ENCODE data around the gene NIPBL.

The NIPBL gene

DNA sequence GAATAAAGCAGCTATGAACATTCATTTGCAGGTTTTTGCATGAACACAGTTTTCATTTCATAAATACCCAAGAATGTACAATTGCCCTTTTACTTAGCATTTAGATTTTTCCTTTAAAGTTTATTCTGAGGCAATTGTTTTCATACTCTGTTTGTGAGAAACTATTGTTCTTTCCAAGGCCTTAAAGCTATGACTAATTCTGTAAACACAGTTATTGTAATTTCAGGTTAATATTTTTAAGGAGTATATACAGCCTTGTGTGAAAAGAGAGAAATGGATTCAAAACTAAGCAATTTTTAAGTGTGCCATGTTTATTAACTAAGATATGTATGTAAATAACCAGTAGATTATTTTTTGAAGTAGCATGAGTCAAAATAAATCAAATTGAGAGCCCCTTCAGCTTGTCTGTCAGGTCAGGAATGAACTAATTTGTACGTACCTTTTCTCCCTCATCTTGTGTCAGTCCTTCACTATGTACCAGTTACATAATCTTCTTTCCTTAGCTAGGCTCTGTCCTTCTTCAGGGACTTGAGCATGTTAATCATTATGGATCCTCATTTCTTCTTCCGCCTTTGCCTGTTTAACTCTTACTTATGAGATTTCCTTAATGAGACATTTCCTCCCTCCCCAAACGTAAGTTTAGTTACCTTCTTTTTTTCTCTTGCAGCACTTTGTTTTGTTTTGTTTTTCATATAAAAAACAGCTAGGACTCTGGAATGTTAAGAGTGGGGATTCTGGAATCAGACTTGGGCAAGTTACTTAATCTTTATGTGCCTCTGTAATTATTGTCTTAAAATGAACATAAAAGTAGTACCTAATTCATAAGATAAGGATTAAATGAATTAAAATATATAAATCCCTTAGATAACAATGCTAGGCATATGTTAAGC lies 63.6 kb downstream of the NIPBL start:
- TF ChIP-seq TAF1 (IDR thresholded peaks at IDR 0.05; ENCODE audit: low read depth, low read length), result no peak
- TF ChIP-seq POLR2AphosphoS5 (IDR thresholded peaks at IDR 0.05; ENCODE audit: low read depth, low read length), result no peak
- no peak for TF ChIP-seq PAX5 (IDR thresholded peaks at IDR 0.05; ENCODE audit: insufficient read depth, low read length, severe bottlenecking)
- no peak for TF ChIP-seq SPI1 (IDR thresholded peaks at IDR 0.05; ENCODE audit: low read depth, low read length)
- TF ChIP-seq POU2F2 (IDR thresholded peaks at IDR 0.05; ENCODE audit: low read depth, low read length), result no peak
- no peak for FAIRE-seq
- no peak for DNase-seq (ENCODE audit: insufficient read length, low spot score)

DNA sequence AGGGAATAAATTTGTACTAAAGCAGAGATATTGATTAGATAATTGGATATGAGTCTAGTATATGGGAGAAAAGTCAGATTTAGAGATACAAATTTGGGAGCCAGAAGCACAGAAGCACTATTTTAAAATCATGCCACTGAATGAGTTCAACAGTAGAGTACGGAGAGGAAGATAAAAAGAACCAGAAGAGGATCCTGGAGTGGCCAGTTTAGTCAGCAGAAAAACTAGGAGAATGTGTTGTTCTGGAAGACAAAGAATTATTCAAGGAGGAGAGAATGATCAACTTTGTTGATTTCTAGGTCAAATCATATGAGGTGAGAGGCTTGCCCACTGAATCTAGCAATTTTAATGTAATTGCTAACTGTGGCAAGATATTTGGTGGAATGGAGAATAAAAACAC lies 67.0 kb downstream of the NIPBL start:
- no peak for FAIRE-seq
- TF ChIP-seq POLR2A (IDR thresholded peaks at IDR 0.05; ENCODE audit: low read depth, low read length) (no peak), POLR2AphosphoS5 (IDR thresholded peaks at IDR 0.05; ENCODE audit: low read depth, low read length) (no peak), TAF1 (IDR thresholded peaks at IDR 0.05; ENCODE audit: low read depth, low read length) (no peak), PAX5 (IDR thresholded peaks at IDR 0.05; ENCODE audit: insufficient read depth, low read length, severe bottlenecking) (no peak), POU2F2 (IDR thresholded peaks at IDR 0.05; ENCODE audit: low read depth, low read length) (no peak), SPI1 (IDR thresholded peaks at IDR 0.05; ENCODE audit: low read depth, low read length) (no peak)

DNA sequence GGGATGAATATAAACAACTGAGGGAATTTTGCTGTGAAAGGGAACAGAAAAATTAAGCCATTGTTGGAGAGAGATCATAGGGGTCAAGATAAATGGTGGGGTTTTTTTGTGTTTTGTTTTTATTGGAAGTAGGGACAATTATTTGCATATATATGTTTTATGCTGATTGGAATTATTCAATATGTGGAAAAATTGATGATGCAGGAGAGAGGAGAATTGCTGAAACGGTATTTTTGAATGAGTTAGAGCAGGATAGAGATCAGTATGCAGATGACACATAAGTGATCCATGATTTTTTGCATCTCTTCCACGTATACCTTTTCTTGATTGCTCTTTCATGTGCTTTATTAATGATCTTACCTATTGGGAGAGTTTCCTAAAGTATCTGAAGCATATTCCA lies 67.5 kb downstream of the NIPBL start:
- FAIRE-seq, result no peak

More for the DNA sequence above, 67.0 kb downstream of the NIPBL start:
- no peak for DNase-seq (ENCODE audit: insufficient read length, low spot score)

DNA sequence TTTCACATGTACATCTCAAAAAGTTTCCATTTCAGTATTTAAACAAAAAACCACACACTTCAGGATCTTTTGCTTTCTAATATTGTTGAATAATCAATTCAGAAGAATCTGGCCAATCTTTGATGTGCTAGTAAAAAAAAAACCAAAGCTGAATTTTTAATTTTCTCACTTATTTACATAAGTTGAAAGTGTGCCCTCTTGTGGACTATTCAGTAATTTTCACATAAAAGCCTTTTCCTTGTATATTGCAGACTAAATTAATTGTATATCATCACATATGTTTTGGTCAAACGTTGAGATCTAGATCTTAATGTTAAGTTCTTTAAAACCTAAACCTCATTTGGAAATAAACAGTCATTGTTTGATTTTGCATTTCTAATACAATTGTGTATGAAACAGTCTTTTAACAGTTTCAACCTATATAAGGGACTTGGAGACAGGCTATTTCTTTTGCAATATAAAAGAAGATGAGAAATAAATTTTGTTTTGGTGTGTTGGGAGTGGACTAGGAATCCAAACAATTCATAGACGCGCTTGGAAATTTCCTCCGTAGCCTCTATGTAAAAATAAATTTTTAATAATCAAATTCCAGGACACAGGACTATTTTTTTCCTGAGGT lies 68.1 kb downstream of the NIPBL start:
- TF ChIP-seq TAF1 (IDR thresholded peaks at IDR 0.05; ENCODE audit: low read depth, low read length), result no peak
- no peak for TF ChIP-seq POLR2A (IDR thresholded peaks at IDR 0.05; ENCODE audit: low read depth, low read length)
- no peak for TF ChIP-seq POU2F2 (IDR thresholded peaks at IDR 0.05; ENCODE audit: low read depth, low read length)
- no peak for TF ChIP-seq SPI1 (IDR thresholded peaks at IDR 0.05; ENCODE audit: low read depth, low read length)
- no peak for TF ChIP-seq POLR2AphosphoS5 (IDR thresholded peaks at IDR 0.05; ENCODE audit: low read depth, low read length)
- TF ChIP-seq PAX5 (IDR thresholded peaks at IDR 0.05; ENCODE audit: insufficient read depth, low read length, severe bottlenecking), result no peak
- no peak for DNase-seq (ENCODE audit: insufficient read length, low spot score)
- FAIRE-seq, result no peak

More for the DNA sequence above, 67.5 kb downstream of the NIPBL start:
- TF ChIP-seq POU2F2 (IDR thresholded peaks at IDR 0.05; ENCODE audit: low read depth, low read length) (no peak), POLR2AphosphoS5 (IDR thresholded peaks at IDR 0.05; ENCODE audit: low read depth, low read length) (no peak), PAX5 (IDR thresholded peaks at IDR 0.05; ENCODE audit: insufficient read depth, low read length, severe bottlenecking) (no peak), SPI1 (IDR thresholded peaks at IDR 0.05; ENCODE audit: low read depth, low read length) (no peak)
- DNase-seq (ENCODE audit: insufficient read length, low spot score), result no peak

DNA sequence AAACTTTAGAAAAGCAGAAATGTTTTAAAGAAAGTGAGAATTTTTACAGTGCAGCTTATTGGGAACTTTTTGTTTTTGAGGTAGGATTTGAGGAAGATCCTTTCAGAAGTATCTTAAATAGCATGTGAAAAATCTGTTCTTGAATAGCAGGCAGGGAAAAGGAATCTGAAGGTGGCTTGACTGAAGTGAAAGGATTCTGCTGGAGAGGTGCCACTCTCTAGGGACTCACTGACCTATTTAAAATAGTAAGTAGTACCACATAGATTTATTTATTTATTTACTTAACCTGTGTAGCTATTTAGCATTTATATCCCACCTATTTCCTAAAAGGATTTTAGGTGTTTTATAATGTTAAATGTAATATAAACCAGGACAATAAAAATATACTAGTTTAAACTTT lies 69.1 kb downstream of the NIPBL start:
- no peak for FAIRE-seq
- no peak for TF ChIP-seq POLR2AphosphoS5 (IDR thresholded peaks at IDR 0.05; ENCODE audit: low read depth, low read length)
- no peak for TF ChIP-seq TAF1 (IDR thresholded peaks at IDR 0.05; ENCODE audit: low read depth, low read length)
- no peak for TF ChIP-seq POU2F2 (IDR thresholded peaks at IDR 0.05; ENCODE audit: low read depth, low read length)
- TF ChIP-seq PAX5 (IDR thresholded peaks at IDR 0.05; ENCODE audit: insufficient read depth, low read length, severe bottlenecking), result no peak
- TF ChIP-seq POLR2A (IDR thresholded peaks at IDR 0.05; ENCODE audit: low read depth, low read length), result no peak
- no peak for TF ChIP-seq SPI1 (IDR thresholded peaks at IDR 0.05; ENCODE audit: low read depth, low read length)
- DNase-seq (ENCODE audit: insufficient read length, low spot score), result no peak

DNA sequence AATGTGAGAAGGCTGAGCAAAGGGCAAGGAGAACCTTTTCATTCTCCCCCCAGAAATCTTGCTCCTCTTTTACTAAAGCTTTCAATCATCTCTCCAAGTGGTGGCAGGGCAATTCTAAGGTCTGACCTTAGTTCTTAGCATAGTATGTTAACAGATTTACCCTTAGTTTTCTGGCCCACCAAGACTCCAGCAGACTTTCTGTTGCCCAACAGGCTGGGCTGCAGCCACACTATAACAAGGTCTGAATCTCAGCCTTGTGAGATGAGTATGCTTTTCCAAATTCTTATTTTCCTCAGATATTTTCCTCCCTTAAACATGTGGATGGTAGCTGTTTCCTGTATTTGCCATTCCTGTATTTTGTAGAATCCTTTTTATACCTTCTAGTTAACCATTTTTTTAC lies 69.5 kb downstream of the NIPBL start:
- DNase-seq (ENCODE audit: insufficient read length, low spot score) (no peak), FAIRE-seq (no peak)
- no peak for TF ChIP-seq SPI1 (IDR thresholded peaks at IDR 0.05; ENCODE audit: low read depth, low read length)
- no peak for TF ChIP-seq PAX5 (IDR thresholded peaks at IDR 0.05; ENCODE audit: insufficient read depth, low read length, severe bottlenecking)
- TF ChIP-seq POLR2A (IDR thresholded peaks at IDR 0.05; ENCODE audit: low read depth, low read length), result no peak
- no peak for TF ChIP-seq TAF1 (IDR thresholded peaks at IDR 0.05; ENCODE audit: low read depth, low read length)
- TF ChIP-seq POLR2AphosphoS5 (IDR thresholded peaks at IDR 0.05; ENCODE audit: low read depth, low read length), result no peak
- no peak for TF ChIP-seq POU2F2 (IDR thresholded peaks at IDR 0.05; ENCODE audit: low read depth, low read length)

DNA sequence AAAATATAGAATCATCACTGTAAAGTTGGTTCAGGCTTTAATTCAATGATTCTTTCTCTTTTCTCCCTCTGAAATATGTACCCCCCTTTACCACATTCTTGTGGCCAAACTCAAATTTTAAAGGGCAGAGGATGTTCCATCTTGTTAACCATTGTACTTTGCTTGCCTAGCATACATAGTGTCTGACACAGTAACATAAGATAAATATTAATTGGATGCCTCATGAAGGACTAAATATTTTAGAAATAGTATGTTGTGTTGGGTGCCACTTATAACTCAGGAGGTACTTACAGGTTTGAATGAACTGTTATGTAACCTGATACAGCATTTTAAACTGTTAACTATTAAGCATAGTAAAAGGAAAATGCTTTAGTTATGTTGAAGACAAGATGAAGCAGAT lies 71.5 kb downstream of the NIPBL start:
- FAIRE-seq (no peak), DNase-seq (ENCODE audit: insufficient read length, low spot score) (no peak)
- TF ChIP-seq PAX5 (IDR thresholded peaks at IDR 0.05; ENCODE audit: insufficient read depth, low read length, severe bottlenecking) (no peak), POLR2A (IDR thresholded peaks at IDR 0.05; ENCODE audit: low read depth, low read length) (no peak)

DNA sequence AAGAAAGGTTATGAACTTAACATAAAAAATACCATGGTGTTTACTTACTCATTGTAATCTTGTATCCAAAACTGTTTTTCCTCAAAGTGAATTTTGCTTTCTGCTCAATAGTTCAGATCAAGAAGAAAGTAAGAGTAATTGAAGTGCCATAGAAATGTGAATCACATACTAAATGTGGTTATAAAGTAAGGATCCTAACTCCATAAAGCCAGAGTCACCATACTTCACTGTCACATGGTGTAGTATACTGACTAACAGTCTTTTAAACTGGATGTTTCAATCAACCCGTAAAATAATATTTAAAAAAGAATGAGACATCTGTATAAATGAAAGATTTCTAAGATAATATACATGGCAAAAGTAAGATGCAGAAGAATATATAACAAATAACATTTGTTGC lies 72.1 kb downstream of the NIPBL start:
- no peak for FAIRE-seq
- no peak for TF ChIP-seq TAF1 (IDR thresholded peaks at IDR 0.05; ENCODE audit: low read depth, low read length)
- TF ChIP-seq POLR2A (IDR thresholded peaks at IDR 0.05; ENCODE audit: low read depth, low read length), result no peak
- no peak for TF ChIP-seq POLR2AphosphoS5 (IDR thresholded peaks at IDR 0.05; ENCODE audit: low read depth, low read length)
- no peak for TF ChIP-seq PAX5 (IDR thresholded peaks at IDR 0.05; ENCODE audit: insufficient read depth, low read length, severe bottlenecking)
- TF ChIP-seq POU2F2 (IDR thresholded peaks at IDR 0.05; ENCODE audit: low read depth, low read length), result no peak
- TF ChIP-seq SPI1 (IDR thresholded peaks at IDR 0.05; ENCODE audit: low read depth, low read length), result no peak
- no peak for DNase-seq (ENCODE audit: insufficient read length, low spot score)

DNA sequence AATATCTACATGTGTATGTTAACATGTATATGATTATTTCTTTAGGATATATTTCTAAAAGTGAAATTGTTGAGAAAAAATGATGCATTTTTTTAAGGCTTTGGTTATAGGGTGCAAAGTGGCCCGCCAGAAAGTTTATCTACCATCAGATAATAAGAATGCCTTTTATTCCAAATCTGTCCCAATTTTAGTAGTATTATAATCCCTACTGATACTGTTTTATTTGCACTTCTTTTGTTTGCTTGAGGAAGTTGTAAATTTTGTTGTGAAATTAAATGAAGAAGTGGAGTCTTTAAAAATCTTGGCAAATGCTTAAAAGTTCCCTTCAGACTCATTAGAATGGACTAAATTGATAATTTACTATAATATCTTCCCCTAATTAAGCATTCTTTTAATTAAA lies 73.0 kb downstream of the NIPBL start:
- no peak for DNase-seq (ENCODE audit: insufficient read length, low spot score)
- FAIRE-seq, result no peak
- no peak for TF ChIP-seq POU2F2 (IDR thresholded peaks at IDR 0.05; ENCODE audit: low read depth, low read length)
- no peak for TF ChIP-seq SPI1 (IDR thresholded peaks at IDR 0.05; ENCODE audit: low read depth, low read length)
- TF ChIP-seq PAX5 (IDR thresholded peaks at IDR 0.05; ENCODE audit: insufficient read depth, low read length, severe bottlenecking), result no peak
- no peak for TF ChIP-seq POLR2AphosphoS5 (IDR thresholded peaks at IDR 0.05; ENCODE audit: low read depth, low read length)
- no peak for TF ChIP-seq TAF1 (IDR thresholded peaks at IDR 0.05; ENCODE audit: low read depth, low read length)
- TF ChIP-seq POLR2A (IDR thresholded peaks at IDR 0.05; ENCODE audit: low read depth, low read length), result no peak
